Astrocyte of the spinal cord (primary cell): ENCODE data around the gene FIBP.

Experiments used
- DNase-seq: peaks from one replicate; pipeline ENCODE4 v3.0.0; 2011; ENCODE audit warnings: low read depth, low spot score
- H3K4me3 ChIP-seq: 2 replicates; pipeline ENCODE4 v1.5.1; 2011; ENCODE audit warnings: low read depth, mild to moderate bottlenecking, low read length, moderate library complexity
- CTCF ChIP-seq: IDR thresholded peaks from 2 replicates; pipeline ENCODE4 v1.5.1; 2012; ENCODE audit warnings: low read depth, mild to moderate bottlenecking, low read length, inconsistent platforms
- in situ Hi-C: cut with HindIII; loops from 2 replicates; pipeline ENCODE4 v1.10.0; 2017; ENCODE audit warnings: low sequenced_read_pairs

Gene FIBP

GRCh38 chr11:65885231-65885630, 3.0 kb downstream of the FIBP start:
- no peak overlapping the region for H3K4me3 ChIP-seq
- no peak for TF ChIP-seq CTCF
- no peak for DNase-seq
- in situ Hi-C loops = no loop called here

GRCh38 chr11:65884716-65885092, 3.6 kb downstream of the FIBP start:
- peak; percentile 70 for DNase-seq
- peak; percentile 100 for TF ChIP-seq CTCF
- H3K4me3 ChIP-seq = no peak overlapping the region
- in situ Hi-C loops = no loop called here

GRCh38 chr11:65883786-65884715, 4.2 kb downstream of the FIBP start:
- no peak for TF ChIP-seq CTCF
- no peak overlapping the region for H3K4me3 ChIP-seq

GRCh38 chr11:65883058-65883761, 5.1 kb downstream of the FIBP start:
- H3K4me3 ChIP-seq = no peak overlapping the region
- no peak for DNase-seq
- in situ Hi-C loops = no loop called here
- TF ChIP-seq CTCF = no peak

More at GRCh38 chr11:65883786-65884715, 4.2 kb downstream of the FIBP start:
- in situ Hi-C loops = no loop called here
- DNase-seq = no peak

GRCh38 chr11:65882120-65883057, 5.9 kb downstream of the FIBP start:
- no peak for TF ChIP-seq CTCF
- in situ Hi-C loops = no loop called here
- H3K4me3 ChIP-seq = no peak overlapping the region
- no peak for DNase-seq

- in situ Hi-C loops = no loop called here
- DNase-seq = no peak
- no peak overlapping the region for H3K4me3 ChIP-seq
- TF ChIP-seq CTCF = no peak
These were observed 7.3 kb downstream of the FIBP start for GRCh38 chr11:65880844-65881421.
